ENCODE data around the gene HBS1L. TPM values are rescaled to one million over a fixed set of nuclear protein-coding genes. Genes with fewer than 3 reads are reported as not detected.

HBS1L gene
- total and polyA plus RNA-seq, 9 of the 15 experiments (the other 6 are each of a cell fraction or from before 2014, with no cell fraction given): 101 to 199 (median 145) TPM

DNA sequence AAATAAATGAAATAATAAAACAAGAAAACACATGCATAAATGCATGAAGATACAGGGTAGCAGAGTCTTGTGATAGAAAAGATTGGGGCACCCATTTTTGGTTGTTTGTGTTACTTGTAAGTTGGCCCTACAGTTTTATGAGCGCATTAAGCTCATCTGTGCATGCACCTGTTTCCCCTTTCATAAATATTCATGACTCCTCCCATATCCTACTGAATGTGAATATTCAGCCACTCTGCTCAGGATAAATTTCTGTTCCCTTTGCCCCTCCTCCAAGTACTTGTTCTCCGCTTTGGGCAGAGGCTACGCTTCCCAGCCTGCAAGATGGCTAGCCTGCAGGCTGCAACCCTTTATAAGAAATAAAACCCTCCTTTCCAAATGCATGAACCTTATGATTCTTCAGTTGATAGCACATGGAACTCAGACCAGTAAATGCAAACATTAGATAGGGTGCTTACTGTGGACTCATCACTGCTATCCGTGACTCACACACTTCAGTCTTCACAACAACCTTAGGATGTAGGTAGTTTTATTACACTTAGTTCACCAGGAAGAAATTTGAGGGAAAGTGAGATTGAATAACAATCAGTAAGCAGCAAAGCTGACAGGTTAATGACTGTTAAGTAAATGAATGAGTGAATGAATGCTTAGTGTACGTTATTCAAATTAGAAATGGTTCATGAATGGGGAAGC lies 119.7 kb downstream of the HBS1L start:
- no peak overlapping the region for H3K4me3 ChIP-seq
- H3K9me1 ChIP-seq (ENCODE audit: control insufficient read depth, insufficient read depth, low read length): no peaks in the 10 kb centered on the region
- no peak overlapping the region for H3K27ac ChIP-seq (ENCODE audit: extremely low read depth, low read depth, low read length)
- BruUV-seq (replicated peaks): no TSS peak
- in situ Hi-C loops (cut with MboI) (no loop called here), intact Hi-C loops (cut with micrococcal nuclease) (loop anchor here (5.0 kb wide), 1 partner anchor 48 kb away; no protein-coding TSS in a partner anchor)
- no peaks in the 10 kb centered on the region for H4K20me1 ChIP-seq (replicated peaks; ENCODE audit: control insufficient read depth, insufficient read depth, low read length)
- TF ChIP-seq NR2C1 (IDR thresholded peaks at IDR 0.05) (no peak), NR2C1 (tag; IDR thresholded peaks at IDR 0.05) (no peak), FOSL1 (tag; conservative IDR thresholded peaks at IDR 0.05) (peak; percentile 52)
- FAIRE-seq (peak; percentile 56), ATAC-seq (no peak), DNase-seq (ENCODE audit: extremely low read depth in 1 of 4, low spot score in 3 of 4) (no peak)
- no peak overlapping the region for H3K4me2 ChIP-seq (ENCODE audit: insufficient read depth, low read length)
- H3K9ac ChIP-seq (ENCODE audit: insufficient read depth in 1 of 2, low read depth in 2 of 2, low read length in 2 of 2): no peak overlapping the region
- POLR2A ChIA-PET: no interaction called here
- H3K4me1 ChIP-seq (replicated peaks in 1 of 2; ENCODE audit: control insufficient read depth in 2 of 2, insufficient read depth in 2 of 2, low read length in 2 of 2): no peaks in the 10 kb centered on the region; a peak in 1 of 5 replicates
- H3K79me2 ChIP-seq (ENCODE audit: control insufficient read depth, insufficient read depth, low read length): no peaks in the 10 kb centered on the region
- no peaks in the 10 kb centered on the region for H3K9me3 ChIP-seq (replicated peaks; ENCODE audit: control insufficient read depth, insufficient read depth, low read depth, low read length)
- no peak overlapping the region for H2AFZ ChIP-seq (ENCODE audit: low read depth, low read length)
- peaks cover 12 to 13% of the 10 kb centered on the region in 2 experiments; a peak in 4 of 5 replicates for H3K27me3 ChIP-seq (ENCODE audit: control insufficient read depth in 2 of 2, insufficient read depth in 2 of 2, low read length in 2 of 2)
- CTCF ChIA-PET (ENCODE audit: low intra/inter-chr PET ratio): no interaction called here
- 15% methylated on average over 5 of the region's 5 CpGs for WGBS (ENCODE audit: insufficient coverage, low coverage, missing lambda C conversion rate)
- H3K36me3 ChIP-seq (ENCODE audit: control insufficient read depth, insufficient read depth, low read length): no peaks in the 10 kb centered on the region

DNA sequence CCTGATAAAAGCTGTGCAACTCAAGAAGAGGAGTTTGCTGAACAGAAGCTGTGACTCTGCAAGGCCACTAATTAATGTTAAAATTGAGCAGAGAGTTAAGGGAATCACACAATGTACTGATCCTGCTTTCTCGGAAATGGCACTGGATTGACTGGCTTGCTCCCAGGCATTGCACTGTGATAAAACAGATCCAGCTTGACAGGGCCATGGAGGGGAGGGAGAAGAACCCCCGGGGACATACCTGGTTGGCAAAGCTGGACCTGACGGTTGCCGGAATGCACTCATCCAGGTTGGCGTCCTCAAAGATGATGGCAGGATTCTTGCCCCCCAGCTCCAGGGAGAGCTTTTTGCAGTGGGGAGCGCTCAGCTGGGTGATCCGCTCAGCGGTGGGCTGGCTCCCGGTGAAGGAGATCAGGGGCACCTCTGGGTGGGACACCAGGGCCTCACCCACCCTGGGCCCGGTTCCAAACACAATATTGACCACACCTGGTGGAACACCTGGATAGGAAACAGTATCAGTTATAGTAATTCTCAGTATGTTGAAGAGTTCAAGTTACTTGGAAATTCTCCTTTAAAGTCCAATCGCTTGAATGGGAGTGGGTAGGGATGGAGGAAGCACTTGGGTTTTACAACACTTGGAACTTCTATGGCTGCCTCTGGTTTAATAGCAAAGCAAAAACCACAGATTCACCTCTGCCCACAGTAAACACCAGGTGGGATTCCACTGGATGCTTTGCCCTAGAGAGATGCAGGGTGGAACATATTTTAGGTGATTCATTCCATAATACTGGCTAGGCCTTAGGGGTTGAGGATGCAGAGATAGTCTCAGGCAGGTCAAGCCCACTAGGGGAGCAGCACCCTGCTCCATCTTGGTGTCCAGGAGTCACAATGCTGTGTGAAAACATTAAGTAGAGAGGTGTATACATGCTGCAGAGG lies 121.8 kb downstream of the HBS1L start:
- in situ Hi-C loops (cut with MboI) (no loop called here), intact Hi-C loops (cut with micrococcal nuclease) (no loop called here)
- Histone ChIP-seq H3K9me1 (ENCODE audit: control insufficient read depth, insufficient read depth, low read length) (no peaks in the 10 kb centered on the region), H2AFZ (ENCODE audit: low read depth, low read length) (no peak overlapping the region), H3K36me3 (ENCODE audit: control insufficient read depth, insufficient read depth, low read length) (no peaks in the 10 kb centered on the region), H4K20me1 (replicated peaks; ENCODE audit: control insufficient read depth, insufficient read depth, low read length) (no peaks in the 10 kb centered on the region), H3K27me3 (ENCODE audit: control insufficient read depth in 2 of 2, insufficient read depth in 2 of 2, low read length in 2 of 2) (peaks cover 13 to 25% of the 10 kb centered on the region in 2 experiments), H3K4me1 (replicated peaks in 1 of 2; ENCODE audit: control insufficient read depth in 2 of 2, insufficient read depth in 2 of 2, low read length in 2 of 2) (no peaks in the 10 kb centered on the region), H3K79me2 (ENCODE audit: control insufficient read depth, insufficient read depth, low read length) (no peaks in the 10 kb centered on the region), H3K9me3 (replicated peaks; ENCODE audit: control insufficient read depth, insufficient read depth, low read depth, low read length) (no peaks in the 10 kb centered on the region), H3K4me3 (no peak overlapping the region), H3K27ac (ENCODE audit: extremely low read depth, low read depth, low read length) (no peak overlapping the region), H3K9ac (ENCODE audit: insufficient read depth in 1 of 2, low read depth in 2 of 2, low read length in 2 of 2) (no peak overlapping the region), H3K4me2 (ENCODE audit: insufficient read depth, low read length) (no peak overlapping the region)
- FAIRE-seq (no peak), DNase-seq (ENCODE audit: extremely low read depth in 1 of 4, low spot score in 3 of 4) (no peak), ATAC-seq (no peak)
- no peak for TF ChIP-seq PPARD (CRISPR knock-in tag; IDR thresholded peaks at IDR 0.05)
- TF ChIP-seq ZNF75A (CRISPR knock-in tag; IDR thresholded peaks at IDR 0.05): no peak
- WGBS (ENCODE audit: insufficient coverage, low coverage, missing lambda C conversion rate): 1% methylated on average over 11 of the region's 11 CpGs
- no TSS peak for BruUV-seq (replicated peaks)
- POLR2A ChIA-PET: no interaction called here
- CTCF ChIA-PET (ENCODE audit: low intra/inter-chr PET ratio): no interaction called here
